HG03558 (cell line): ENCODE results near the gene DDX3X.
"Not testable (repeated sequence)": the region's sequence is repeated elsewhere in the genome, so short reads cannot be mapped to it uniquely, and the experiment has no call there.

Experiments used
- ATAC-seq: cut with Tn5 transposase; IDR thresholded peaks from one replicate; pipeline ENCODE4 v1.9.1; 2021; ENCODE audit warnings: moderate number of reproducible peaks; ENCODE audit not compliant: unreplicated experiment; ENCODE audit errors: extremely low read depth

DDX3X gene

DNA sequence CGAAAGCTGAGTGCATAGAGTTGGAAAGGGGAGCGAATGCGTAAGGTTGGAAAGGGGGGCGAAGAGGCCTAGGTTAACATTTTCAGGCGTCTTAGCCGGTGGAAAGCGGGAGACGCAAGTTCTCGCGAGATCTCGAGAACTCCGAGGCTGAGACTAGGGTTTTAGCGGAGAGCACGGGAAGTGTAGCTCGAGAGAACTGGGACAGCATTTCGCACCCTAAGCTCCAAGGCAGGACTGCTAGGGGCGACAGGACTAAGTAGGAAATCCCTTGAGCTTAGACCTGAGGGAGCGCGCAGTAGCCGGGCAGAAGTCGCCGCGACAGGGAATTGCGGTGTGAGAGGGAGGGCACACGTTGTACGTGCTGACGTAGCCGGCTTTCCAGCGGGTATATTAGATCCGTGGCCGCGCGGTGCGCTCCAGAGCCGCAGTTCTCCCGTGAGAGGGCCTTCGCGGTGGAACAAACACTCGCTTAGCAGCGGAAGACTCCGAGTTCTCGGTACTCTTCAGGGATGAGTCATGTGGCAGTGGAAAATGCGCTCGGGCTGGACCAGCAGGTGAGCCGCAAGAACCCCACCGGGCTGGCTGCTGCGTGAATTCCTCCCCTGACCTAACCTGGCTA, at the start of gene DDX3X:
Gene DDX3X, plus strand, starts transcription at position 419 of the 619 bp plus-strand sequence. Its CDS starts 91 bp downstream, at position 510.
- ATAC-seq = peak; percentile 42

DNA sequence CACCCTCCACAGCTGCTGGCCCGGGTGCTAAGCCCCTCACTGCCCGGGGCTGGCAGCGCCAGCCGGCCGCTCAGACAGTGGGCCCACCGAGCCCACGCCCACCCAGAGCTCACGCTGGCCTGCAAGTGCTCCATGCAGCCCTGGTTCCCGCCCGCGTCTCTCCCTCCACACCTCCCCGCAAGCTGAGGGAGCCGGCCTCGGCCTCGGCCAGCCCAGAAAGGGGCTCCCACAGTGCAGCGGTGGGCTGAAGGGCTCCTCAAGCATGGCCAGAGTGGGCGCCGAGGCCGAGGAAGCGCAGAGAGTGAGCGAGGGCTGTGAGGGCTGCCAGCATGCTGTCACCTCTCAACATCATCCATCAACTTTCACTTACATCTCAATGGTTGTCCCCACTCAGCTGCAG, 48.0 kb upstream of the DDX3X start:
- not testable (repeated sequence) for ATAC-seq

DNA sequence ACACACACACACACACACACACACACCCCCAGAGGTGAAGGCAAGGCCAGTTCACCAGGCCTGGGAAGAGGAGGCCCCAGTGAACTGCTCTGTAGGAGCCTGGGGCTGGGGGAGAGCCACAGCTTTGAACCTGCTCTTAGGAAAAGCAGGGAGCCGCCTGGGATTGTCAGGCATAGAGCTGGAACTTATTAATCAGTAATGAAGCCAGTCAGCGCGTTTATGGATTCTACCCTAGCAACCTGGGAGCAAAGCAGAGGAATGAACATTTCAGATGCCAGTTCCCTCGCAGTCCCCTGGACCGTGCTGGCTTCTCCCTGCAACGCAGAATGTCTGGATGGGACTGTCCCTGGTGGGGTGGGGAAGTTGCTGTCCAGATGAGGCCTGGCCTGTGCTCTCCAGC, 45.3 kb upstream of the DDX3X start:
- no peak for ATAC-seq

DNA sequence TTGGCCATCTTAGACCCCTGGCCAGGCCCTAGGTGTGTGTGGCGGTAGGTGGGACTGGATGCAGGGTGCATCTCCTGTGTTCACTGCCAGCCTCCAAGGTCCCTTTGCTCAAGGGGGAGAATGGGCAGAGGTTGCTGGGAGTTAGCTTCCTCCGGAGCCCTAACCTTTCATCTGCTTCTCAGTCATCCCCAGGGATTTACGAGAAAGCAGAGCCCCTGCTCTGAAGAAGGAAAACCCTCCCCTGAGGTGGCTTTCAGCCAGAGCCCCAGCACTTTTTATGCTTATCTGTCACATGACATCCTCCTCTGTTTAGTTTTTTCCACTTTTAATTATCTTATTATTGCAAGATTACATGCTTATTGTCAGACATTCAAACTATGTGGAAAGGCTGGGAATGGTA, 44.9 kb upstream of the DDX3X start:
- no peak for ATAC-seq

DNA sequence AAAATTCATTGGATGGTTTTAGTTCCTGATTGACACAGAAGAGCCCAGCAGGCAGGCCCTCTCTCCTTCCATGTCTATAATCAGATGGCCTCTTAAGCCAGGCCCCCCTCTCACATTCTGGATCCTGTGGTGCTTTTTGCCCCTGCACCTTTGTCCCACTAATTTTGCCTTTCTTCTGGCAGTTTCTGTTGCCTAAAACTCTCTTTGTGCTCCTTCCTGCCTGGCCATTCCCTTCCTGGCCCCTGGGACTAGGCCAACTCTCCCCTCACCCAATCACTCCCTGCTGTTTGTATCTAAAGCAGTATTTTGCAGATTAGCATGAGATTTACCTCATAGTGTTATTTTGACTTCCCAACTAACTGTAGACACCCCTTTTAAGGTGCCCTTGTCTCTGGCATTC, 42.7 kb upstream of the DDX3X start:
- no peak for ATAC-seq

DNA sequence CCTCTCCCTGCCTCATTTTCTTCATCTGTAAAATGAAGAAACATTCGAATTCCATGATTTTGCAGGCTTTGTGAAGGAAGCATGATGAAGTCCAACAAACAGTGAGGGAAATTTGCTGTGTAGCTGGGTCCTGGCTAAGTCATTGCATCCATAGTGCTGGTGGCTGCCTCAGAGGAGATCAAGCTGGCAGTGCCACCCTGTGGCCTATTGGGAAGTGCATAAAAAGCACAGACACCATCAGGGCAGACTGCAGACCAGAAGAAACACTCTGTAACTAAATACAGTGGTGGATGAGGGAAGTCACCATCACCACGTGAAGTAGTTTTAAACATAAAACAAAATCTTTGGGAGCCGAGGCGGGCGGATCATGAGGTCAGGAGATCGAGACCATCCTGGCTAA, 40.7 kb upstream of the DDX3X start:
- no peak for ATAC-seq

DNA sequence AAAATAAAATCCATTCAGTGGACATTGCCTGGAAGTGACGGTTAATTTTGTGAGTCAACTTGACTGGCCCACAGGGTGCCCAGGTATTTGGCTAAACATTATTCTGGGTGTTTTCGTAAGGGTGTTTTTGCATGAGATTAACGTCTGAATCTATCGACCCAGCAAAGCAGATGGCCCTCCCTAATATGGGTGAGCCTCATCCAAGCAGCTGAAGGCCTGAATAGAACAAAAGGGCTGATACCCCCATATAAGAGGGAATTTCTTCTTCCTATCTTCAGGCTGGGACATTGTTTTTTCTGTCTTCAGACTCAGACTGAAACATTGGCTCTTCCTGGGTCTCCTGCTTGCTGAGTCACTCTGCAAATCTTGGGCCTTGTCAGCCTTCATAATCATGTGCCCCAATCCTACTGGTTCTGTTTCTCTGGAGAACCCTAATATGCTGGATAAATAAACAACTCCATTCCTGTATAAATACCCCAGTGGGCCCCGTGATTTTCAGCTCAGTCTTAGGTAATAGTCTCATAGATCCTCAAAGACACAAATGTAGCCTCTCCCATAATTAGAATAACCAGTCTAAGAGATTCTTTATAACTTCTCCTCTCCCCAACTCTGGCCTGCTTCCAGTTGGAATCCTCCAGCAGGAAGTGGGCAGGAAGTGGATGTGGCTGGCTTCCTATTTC, 33.1 kb upstream of the DDX3X start:
- ATAC-seq = no peak

DNA sequence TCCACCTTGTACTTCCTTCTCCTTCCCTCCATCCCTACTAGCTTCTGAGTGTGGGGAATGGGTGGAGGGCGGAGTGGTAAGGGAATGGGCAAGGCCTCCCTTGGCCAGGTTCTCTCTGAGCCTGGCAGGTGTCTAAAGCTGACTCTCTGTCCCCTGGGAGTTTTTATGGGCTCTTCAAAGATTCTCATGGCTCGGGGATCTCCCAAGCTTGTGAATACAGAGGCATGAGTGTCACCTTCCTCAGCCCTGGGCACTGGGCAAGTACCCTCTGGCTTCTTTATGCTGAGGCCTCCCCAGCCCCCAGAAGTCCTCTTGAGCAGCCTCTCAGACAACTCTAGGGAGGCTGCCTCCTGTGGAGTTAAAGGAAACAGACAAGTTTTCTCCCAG, 32.5 kb upstream of the DDX3X start:
- ATAC-seq = no peak

DNA sequence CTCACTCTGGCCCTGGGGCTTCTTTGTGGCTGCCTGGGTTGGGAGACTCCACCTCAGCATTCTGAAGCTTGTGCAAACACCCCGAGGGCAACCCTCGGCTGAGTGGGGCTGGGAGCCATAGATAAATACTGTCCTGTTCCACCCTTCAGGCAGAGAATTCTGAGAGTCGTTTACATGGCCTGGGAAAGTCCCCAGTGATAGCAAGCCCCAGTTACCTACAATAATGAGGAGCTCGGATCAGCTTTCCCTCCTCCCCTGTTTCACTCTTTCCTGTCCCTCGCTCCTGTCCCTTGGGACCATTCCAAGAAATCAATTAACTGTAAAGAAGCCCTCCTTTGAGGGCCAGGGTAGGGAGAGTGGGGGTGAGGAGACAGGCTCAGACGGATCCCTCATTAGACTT, 31.6 kb upstream of the DDX3X start:
- ATAC-seq = no peak

DNA sequence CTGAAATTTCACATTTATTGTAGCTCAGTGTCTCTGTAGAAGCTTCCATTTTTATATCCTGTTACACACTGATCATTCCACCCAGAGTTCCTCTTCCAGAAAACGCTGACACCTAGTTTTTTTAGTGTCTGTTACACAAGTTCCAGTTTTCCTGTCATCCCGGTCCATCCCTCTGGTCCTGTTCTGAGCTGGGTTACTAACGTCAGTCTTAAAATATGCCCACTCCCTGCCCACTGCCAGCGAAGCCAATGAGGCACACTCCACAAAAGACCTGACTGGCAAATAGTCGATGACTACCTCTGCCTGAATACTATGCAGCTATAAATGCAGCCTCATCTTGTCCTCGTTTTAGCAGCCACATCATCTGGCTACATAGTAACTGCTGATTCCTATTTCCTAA, 30.9 kb upstream of the DDX3X start:
- ATAC-seq = no peak

DNA sequence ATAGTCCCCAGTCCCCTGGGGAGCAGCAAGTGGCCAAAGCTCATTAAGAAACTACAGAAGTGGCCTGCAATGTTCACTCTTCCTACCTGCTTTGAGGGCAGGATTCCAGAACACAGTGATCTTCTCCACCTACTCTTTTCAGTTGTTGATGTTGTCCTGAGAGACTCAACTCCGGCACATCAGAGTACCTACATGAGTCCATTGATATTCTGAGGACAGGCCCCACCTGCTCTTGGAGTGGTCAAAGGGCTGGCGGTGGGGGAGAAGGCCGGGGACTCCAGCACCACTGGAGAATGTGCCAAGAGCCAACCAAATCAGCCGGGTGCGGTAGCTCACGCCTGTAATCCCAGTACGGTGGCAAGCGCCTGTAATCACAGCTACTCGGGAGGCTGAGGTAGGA, 29.8 kb upstream of the DDX3X start:
- no peak for ATAC-seq

DNA sequence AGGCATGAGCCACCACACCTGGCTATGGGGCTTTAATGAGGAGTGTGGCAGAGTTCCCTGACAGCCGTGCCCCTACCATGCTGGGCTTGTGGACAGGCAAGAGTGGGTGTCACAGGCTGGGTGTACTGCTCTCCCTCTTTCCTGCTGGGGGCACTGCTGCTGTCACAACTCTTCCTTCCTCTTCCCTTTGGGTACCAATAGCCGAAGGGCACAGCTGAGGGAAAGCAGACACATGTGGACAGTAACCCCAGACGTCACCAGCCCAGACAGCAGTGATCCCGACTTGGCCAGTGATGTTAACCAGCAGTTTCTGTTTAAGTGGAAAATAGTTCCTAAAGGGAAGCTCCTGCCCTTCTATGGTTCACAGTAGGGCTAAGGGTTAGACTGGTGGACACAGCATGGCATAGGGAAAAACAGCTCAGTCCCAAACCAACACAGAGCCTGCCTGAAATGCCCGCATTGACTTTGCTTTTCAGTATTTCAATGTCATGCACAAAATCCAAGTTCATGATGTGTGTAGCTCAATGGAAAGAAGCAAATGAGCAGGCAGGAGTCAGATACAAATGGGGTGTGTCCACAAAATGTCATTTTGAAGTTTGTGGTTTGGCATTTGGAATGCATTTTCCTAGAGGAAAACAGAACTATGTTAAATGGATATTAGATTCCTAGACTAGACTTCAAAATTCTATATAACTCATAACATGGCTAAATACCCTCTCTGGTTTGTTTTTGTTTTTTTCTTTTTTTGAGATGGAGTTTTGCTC, 24.9 kb upstream of the DDX3X start:
- ATAC-seq = no peak

DNA sequence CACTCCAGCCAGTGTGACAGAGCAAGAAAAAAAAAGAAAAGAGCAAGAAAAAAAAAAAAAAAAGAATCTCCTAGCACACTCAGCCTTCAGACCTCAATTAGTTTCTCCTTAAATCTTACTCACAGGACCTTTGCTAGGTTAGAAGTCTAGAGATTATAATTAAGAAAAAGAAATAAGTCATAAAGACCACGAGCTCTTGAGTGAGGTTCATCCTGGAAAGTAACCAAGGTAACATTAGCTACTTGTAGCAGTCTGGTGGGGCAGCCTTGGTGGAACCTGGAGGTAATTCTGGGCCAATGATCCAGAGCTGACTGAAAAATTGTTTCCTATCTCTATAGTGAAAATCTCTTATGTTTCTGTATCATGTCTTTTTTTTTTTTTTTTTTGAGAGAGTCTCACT, 21.2 kb upstream of the DDX3X start:
- ATAC-seq = no peak

DNA sequence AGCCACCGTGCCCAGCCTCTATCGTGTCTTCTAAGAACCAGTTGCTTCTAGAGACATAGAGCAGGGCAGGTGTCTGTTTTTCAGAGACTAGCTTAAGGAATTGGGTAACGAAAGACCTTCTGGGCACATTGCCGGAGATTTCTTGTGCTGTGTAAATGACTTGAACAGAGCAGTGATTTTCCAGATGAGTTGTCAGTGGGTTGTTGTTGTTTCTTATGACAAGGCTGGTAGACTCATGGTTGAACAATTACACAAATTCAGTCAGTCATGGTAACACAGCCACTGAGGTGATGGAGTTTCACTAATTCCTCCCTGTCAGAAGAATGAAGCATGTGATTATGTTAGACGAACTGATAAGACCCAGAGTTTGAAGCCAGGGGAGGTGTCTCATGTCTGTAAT, 20.5 kb upstream of the DDX3X start:
- no peak for ATAC-seq

DNA sequence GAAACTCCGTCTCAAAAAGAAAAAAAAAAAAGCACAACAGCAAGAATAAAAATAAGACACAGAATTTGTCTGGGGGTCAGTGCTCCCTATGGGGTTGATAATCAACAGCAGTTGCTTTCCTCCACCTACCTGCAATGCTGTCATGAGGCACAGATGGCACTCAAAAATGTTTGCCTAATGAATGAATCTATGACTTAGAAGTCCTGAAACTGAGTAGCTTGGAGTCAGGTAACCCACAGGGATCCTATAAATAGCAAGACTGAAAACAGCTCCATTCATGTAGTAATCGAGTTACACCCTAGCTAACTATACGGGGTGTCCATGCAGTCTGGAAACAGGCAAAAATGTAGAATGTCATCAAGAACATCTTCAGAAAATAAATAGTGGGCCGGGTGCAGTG, 19.8 kb upstream of the DDX3X start:
- ATAC-seq = no peak

DNA sequence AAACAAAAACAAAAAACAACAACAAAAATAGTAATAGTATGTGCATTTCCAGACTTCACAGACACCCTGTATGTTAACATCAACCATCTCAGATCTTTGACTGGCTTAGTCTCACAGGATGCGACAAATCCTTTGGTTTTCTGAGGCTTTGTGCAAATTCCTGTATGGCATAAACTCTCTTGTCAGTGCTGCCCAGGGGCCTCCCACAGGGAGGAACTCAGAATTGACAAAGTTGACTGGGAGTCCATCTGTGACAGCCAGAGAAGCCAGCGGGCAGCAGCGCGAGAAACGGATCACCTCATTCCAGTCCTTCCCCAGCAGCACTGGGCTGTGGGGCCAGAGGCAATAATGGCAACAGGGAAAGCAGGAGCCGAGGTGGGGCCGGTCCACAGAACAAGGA, 19.1 kb upstream of the DDX3X start:
- no peak for ATAC-seq

DNA sequence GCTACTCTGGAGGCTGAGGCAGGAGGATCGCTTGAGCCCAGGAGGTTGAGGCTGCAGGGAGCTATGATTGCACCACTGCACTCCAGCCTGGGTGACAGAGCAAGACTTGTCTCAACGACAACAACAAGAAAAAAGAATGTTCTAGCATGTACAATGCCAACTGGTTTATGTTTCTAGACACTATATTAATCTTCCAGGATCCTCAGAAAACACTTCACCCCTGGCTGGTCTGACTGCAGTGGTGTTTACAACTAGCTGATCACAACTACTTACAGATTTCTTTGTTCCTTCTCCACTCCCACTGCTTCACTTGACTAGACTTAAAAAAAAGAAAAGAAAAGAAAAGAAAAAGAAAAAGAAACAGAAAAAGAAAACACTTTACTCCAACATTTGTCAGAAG, 17.7 kb upstream of the DDX3X start:
- ATAC-seq = not testable (repeated sequence)

DNA sequence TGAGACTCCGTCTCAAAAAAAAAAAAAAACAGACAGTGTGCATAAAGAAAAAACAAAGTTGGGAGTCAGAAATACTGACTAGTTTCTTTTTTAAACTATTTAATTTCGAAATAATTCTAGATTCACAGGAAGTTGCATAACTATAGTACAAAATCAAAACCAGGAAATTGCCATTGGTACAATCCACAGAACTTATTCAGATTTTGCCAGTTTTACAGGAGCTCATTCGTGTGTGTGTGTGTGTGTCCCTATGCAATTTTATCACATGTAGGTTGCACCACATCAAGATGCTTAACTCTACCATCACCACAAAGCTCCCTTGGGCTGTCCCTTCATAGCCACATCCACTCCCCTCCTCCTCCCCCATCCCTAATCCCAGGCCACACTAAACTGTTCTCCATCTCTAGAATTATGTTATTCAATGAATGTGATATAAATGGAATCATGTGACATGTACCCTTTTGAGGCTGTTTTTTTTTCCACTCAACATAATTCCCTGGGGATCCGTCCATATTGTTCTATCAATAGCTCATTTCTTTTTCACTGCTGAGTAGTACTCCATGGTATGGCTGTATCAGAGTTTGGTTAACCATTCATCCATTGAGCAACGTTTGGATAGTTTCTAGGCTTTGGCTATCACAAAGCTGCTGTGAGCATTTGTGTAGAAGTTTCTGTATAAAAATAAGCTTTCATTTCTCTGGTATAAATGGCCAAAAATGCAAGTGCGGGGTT, 16.3 kb upstream of the DDX3X start:
- ATAC-seq = no peak

DNA sequence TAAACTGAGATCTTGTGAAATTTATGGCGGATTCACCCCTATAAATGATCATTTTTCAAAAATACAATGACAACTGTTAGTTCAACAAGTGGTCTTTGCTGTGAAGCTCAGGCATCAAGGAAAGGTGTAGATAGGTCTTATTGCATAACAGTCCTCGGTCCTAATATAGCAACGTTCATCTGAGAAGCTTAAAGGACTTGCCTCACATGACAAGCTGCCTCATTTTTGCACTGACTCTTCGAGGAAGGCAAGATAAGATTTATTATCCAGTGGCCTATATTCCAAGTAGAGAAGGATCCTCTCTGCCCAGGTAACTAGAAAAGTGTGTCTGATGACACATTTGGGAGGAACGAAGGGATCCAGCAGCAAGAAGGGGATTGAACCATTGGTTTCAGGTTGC, 13.6 kb upstream of the DDX3X start:
- no peak for ATAC-seq

DNA sequence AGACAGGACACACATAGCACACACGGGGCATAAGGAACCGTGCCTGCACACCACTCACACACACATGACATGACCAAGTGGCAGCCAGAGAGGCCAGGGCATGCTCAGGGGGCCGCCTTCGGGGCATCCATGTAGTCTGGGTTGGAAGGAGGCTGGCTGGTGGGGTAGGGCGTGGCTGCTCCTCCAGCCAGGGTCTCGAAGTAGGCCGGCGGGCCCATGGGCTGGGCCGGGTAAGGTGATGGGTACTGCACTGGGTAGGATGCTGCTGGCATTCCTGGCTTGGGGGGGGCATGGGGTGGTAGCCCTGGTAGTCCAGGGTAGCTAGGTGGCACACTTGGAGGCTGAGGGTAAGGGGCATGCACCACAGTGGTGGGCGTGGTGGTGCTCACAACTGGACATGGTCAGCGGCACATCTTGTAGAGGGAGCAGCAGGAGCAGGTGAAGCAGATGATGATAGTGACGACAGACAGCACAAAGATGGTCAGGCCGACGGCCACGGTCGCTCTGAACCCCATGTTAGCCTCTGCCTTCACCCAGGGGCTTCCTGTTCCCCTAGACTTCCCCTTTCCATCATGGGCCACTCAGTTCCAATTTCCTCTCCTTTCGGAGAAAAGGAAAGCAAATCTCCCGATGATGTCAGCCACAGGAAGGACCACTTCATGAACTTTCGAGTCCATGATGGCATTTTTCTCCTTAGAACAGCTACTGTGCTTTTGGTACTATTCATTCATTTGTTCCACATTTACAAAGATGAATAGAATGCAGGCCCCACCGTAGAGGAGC, 10.9 kb upstream of the DDX3X start:
- ATAC-seq = no peak
